HG03095 (cell line): ENCODE data around the gene EIF2B5.
"Not testable (repeated sequence)": the region's sequence is repeated elsewhere in the genome, so short reads cannot be mapped to it uniquely, and the experiment has no call there.

Experiments
- ATAC-seq: cut with Tn5 transposase; IDR thresholded peaks from one replicate; pipeline ENCODE4 v1.9.1; 2021; ENCODE audit warnings: moderate library complexity; ENCODE audit not compliant: unreplicated experiment

EIF2B5 gene

DNA sequence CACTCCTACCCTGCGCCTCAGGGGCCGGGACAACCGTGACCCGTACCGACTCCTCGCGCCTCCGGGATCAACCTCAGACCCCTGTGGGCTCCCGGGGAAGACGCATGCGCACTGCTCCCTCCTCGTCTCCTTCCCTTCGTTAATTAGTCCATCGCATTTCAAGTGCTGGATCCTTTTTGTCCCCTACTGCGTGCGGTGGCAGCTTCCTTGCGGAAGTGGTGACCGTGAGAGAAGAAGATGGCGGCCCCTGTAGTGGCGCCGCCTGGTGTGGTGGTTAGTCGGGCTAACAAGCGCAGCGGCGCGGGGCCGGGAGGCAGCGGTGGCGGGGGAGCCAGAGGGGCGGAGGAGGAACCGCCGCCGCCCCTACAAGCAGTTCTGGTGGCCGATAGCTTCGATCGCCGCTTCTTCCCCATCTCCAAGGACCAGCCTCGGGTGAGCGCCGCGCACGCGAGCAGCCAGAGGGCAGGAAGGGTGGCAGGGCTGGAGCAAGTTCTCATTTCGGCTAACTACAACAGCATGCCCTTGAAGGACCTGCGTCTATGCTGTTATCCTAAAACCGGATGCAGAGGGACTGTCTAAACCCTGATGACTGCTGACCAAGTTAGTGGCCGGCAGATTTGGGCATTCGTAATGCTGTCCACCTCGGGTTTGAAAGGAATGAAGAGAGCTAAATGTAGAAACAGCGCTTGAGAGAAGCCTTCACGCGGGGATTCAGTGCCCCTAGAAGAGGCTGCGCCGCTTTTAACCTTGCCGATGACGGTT is at the start of gene EIF2B5:
EIF2B5 (plus strand) TSS at position 210 of the 762 bp plus-strand sequence; CDS start at position 238, 28 bp downstream.
- peak; percentile 84 for ATAC-seq

DNA sequence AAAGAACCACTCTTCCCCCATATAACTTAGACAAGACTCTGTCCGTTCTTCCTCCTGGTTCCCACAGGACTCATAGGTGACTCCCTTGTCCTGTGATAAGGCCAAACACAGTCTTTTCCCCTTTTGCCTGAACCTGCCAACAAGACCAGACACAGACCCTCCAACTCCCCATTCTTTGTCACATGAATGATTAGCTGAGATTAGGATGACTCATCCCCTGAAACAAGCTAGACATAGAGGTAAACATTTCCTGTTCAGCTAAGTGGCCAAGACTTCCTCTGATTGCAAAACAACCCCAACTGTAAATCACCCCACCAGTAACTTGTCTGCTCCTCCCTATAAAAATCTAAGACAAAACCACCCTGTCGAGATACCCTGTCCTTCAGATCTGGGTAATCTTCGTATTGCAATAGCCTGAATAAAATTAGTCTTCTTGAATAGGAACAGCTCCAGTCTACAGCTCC is 49.7 kb upstream of the EIF2B5 start:
- no peak for ATAC-seq

DNA sequence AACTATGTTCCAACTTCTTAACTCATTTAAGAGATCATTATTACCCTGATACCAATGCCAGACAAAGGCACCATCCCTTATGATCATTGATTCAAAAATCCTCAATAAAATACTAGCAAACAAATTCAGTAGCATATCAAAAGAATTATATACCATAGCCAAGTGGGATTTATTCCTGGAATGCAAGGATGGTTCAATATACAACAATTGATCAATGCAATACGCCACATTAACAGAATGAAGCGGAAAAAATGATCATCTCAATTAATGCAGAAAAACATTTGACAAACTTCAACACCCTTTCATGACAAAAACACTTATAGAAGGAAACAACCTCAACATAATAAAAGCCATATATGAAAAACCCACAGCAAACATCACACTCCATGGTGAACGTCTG is 43.0 kb upstream of the EIF2B5 start:
- no peak for ATAC-seq

DNA sequence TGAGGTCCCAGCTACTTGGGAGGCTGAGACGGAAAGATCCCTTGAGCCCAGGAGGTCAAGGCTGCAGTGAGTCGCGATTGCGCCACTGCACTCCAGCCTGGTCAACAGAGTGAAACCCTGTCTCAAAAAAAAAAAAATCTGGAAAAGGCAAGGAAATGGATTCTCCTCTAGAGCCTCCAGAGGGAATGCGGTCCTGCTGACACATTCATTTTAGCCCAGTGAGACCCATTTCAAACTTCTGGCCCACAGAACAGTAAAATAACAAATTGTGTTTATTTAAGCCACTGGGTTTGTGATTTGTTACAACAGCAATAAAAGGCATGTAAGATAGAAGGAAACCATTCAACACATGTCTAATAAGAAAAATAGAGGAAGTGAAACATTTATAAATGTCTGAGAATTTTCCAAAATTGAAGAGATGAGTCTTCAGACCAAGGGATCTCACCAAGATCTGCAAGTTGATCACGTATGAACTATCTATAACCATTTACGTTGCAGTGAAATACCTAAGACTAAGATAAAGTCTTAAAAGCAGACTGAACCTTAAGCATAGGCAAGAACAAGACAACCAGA is 38.3 kb upstream of the EIF2B5 start, which contains the start of gene HTR3E:
HTR3E (plus strand) TSS at position 254 of the 573 bp plus-strand sequence. CDS start 466 bp downstream, outside the sequence.
- ATAC-seq, result no peak

DNA sequence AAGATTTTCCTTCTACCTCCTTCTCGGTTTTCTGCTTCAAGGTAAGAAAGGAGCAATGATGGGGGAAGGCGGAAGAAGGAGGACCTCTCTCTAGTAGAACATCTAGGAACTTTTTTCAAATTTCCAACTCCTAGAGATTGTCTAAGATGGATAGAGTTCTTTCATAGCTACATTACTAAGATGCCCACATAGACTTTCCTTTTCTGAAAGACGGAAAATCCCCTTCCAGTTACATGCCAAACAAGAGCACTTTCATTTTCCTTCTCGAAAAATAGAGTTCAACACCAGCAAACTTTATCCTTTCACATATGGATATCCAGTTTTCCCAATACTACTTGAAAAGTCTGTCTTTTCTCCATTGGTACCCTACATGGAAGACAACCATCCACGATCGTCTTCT is 37.6 kb upstream of the EIF2B5 start:
- no peak for ATAC-seq

DNA sequence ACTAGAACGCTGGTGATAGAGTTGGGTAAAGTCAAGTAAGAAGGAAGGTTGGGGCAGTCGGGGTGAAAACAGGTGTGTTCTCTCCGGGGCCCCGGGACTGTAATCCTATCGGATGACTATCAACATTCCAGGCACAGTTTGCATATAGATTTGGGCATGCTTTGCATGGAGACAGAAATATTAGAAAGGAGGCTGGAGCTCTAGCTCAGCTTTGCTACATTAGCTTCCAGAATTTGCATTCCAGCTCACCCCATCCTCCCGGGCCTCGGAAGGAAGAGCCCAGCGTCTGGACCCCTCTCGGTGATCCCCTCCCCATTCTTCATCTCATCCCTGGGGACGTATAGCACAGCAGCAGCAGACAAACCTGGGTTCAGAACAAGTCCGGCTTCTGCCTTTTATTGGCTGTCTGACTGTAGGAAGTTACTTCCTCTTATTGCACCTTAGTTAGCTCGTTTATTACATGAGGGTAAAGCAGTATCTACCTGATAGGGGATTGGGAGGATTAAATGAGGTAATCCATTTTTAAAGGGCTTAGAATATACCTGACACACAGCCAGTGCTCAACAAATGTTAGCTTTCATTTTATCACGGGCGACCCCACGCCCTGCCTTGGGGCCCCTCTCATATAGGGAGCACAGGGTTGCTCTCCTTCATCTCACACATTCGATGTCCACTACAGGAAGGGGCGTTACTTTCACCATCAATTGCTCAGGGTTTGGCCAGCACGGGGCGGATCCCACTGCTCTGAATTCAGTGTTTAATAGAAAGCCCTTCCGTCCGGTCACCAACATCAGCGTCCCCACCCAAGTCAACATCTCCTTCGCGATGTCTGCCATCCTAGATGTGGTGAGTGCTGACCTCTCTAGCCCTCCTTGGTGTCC is 35.1 kb upstream of the EIF2B5 start:
- no peak for ATAC-seq

DNA sequence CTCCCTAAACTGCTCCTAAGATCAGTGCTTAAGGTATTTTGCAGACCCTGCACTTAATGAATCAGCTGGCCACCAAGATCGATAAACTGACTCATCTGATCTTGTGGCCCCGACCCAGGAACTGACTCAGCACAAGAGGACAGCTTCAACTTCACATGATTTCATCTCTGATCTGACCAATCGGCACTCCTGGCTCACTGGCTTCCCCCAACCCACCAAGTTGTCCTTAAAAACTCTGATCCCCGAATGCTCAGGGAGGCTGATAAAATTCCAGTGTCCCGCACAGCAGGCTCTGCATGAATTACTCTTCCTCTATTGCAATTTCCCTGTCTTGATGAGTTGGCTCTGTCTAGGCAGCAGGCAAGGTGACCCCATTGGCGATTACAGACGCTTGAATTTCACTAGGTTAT is 24.8 kb upstream of the EIF2B5 start:
- ATAC-seq, result no peak

DNA sequence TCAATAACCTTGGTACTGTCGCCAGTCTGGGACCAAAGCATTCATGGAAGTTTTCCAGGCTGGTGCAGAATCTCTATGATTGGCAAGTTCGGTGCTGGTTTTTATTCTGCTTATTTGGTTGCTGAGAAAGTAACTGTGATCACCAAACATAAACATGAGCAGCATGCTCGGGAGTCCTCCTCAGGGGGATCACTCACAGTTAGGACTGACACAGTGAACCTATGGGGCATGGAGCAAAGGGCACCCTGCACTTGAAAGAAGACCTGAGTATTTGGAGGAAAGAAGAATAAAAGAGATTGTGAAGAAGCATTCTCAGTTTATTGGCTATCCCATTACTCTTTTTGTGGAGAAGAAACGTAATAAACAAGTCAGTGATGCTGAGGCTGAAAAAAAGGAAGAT is 19.1 kb upstream of the EIF2B5 start:
- ATAC-seq, result no peak

DNA sequence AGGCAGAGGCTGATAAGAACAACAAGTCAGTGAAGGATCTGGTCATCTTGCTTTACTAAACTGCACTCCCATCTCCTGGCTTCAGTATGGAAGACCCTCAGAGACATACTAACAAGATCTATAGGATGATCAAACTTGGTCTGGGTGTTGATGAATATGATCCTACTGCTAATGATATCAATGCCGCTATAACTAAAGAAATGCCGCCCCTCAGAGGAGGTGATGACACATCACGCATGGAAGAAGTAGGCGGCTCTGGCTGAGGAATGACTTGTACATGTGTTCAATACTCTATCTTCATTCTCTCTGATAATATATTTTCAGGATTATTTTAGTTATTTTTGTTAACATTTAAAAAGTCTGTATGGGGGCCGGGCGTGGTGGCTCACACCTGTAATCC is 17.5 kb upstream of the EIF2B5 start:
- no peak for ATAC-seq

DNA sequence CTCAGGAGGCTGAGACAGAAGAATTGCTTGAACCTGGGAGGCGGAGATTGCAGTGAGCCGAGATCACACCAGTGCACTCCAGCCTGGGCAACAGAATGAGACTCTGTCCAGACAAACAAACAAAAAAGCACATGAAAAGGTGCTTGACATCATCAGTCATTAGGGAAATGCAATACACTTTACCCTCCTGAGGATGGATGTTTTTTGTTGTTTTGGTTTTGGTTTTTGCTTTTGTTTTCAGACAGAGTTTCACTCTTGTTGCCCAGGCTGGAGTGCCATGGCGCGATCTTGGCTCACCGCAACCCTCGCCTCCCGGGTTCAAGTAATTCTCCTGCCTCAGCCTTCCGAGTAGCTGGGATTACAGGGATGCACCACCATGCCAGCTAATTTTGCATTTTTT is 14.1 kb upstream of the EIF2B5 start:
- not testable (repeated sequence) for ATAC-seq

DNA sequence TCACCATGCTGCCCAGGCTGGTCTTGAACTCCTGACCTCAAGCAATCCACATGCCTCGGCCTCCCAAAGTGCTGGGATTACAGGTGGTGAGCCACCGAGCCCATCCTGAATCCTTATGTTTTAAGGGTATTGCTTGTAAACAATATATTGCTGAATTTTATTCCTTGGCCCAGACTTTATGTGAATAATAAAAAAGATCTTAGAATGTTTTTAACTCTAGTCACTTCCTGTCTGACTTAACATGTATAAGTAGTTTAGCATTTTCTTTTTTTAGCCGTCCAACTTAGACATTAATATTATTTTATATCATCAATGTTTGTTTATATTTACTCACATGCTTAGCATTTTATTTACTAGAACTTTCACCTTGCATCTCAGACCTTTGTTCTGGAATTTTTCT is 9.2 kb upstream of the EIF2B5 start:
- ATAC-seq, result no peak

DNA sequence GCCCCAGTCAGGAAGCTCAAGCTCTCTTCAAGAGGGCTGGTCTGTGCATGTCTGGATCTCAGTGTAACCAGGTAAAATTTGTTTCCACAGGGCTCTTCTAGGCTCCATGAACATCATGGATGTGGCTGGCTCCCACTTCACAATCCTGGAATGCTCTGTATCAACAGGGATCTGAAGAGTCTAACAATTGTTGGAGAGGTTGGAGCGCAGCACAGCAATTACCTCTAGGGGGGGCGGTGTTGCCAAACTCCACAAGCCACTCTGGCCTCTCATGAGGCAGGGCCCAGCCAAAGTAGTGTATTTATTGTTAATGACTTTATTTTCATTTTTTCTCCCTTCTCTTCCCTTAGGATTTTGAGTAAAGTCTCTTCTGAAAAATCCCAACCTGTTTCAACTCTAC is 6.1 kb upstream of the EIF2B5 start:
- ATAC-seq, result no peak

DNA sequence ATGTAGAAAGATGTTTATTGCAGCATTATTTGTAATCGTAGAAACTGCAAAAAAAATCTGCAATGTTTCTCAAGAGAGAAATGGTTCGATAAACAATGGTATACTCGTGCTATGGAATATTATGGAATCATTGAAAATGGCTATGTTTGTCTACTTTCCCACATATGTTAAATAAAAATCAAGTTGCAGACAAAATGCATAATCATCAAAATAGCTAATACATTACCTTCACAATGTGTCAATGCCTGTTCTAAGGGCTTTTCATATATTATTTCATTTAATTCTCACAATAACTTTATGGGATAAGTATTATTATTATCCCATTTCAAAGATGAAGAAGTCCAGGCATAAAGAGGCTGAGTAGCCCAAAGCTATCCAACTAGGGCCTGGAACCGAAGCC is 2.2 kb upstream of the EIF2B5 start:
- ATAC-seq, result no peak

DNA sequence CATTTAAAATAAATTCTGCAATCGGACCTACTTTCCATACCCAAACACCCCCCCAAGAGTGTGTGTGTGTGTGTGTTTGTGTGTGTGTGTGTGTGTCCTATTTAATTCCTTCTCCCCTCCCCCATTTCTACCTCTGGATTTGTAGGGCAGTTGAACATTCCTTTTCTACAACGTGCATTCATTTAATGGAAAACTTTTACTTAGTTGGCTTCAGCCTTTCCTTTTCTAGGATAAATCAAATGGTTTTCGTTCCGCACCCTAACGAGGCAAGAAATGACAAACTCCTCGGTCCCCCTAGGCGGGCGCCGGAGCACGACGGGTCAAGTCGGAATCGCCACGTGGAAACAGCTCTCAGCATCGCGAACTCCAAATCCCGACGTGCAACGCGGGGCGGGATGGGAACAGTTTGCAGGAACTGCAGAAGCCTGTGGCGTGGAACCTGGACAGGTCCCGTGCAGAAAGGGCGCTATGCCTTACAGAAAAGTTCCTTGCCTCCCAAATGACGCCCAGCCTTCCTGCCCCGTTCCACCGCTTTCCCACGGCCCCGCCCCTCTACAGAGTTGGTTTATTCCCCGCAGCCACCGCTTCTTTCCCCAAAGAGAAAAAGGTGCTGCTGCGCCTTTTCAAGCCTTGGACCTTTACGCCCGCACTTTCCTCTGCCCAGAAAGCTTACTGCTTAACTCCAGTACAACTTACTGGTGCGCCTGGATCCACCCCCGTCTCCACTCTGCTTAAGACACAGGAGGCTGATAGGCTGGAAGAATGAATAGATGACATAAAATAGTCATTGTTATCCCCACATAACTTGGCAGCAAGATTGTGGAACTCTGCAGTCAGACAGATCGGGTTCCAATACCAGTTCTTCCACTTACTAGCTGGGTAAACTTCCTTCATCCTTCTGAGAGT is 1.1 kb upstream of the EIF2B5 start:
- ATAC-seq, result peak; percentile 38

DNA sequence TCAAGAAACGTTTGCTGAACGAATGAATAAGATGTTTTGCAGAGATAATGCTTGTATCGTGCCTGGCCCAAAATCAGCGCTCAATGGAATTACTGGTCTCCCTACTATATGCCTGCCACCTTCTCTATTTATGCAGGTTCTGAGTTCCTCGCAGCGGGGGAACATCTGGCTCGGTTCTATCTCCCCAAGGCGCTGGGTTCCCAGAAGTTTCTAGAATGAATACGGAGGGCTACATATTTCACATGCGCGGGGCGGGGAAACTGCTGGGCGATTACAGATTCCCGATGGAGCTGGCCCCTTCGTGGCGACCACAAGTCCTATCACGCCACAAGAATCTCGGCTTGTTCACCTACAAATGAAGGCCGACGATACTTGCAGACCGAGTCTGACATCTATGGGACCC is 411 bp upstream of the EIF2B5 start:
- ATAC-seq, result peak; percentile 6

DNA sequence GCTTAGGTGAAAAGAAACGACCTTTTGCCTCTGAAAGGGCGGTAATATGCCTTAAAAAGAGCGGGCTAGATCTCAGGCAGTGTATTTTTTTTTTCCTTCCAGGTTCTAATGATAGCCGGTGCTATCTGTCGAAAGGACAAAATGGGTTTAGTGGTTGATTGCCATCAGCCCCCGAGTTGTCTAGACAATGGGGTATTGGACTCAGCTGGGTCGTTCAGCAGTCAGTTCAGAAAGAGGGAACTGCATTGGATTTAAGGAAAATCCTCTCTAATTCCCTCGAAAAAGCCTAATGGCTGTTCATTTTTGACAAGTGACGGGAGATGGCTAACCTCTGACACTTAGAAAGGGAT is 728 bp downstream of the EIF2B5 start:
- no peak for ATAC-seq

DNA sequence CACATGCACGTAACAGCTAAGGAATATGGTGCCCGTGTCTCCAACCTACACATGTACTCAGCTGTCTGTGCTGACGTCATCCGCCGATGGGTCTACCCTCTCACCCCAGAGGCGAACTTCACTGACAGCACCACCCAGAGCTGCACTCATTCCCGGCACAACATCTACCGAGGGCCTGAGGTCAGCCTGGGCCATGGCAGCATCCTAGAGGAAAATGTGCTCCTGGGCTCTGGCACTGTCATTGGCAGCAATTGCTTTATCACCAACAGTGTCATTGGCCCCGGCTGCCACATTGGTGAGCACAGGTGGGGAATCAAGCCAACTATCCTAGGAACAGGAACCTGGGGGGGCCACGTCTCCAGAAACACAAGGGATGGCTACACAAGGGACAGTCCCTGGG is 5.3 kb downstream of the EIF2B5 start:
- ATAC-seq, result no peak

DNA sequence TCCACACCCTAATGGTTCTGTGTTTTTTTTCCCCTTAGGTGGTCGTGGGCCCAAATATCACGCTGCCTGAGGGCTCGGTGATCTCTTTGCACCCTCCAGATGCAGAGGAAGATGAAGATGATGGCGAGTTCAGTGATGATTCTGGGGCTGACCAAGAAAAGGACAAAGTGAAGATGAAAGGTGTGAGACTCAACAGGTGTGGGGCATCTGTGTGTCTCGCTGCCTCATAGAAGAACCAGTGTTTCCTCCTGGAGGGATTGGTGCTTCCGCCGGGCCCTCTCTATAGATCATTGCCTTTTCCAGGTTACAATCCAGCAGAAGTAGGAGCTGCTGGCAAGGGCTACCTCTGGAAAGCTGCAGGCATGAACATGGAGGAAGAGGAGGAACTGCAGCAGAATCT is 7.0 kb downstream of the EIF2B5 start:
- no peak for ATAC-seq

DNA sequence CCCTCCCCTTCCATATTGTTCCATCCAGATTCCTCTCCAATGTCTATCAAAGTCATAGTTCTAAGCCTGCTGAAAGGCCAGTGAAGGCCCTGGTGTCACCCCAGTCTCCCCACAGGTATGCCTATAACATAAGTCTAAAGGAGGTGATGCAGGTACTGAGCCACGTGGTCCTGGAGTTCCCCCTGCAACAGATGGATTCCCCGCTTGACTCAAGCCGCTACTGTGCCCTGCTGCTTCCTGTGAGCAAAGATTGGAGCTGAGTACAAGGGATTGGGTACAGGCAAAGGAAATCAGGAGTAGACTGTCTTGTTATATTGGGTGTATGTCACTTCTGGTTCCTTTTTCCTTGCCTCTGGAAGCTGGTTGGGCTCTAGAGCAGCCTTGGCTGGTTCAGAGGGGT is 8.2 kb downstream of the EIF2B5 start:
- ATAC-seq, result no peak

DNA sequence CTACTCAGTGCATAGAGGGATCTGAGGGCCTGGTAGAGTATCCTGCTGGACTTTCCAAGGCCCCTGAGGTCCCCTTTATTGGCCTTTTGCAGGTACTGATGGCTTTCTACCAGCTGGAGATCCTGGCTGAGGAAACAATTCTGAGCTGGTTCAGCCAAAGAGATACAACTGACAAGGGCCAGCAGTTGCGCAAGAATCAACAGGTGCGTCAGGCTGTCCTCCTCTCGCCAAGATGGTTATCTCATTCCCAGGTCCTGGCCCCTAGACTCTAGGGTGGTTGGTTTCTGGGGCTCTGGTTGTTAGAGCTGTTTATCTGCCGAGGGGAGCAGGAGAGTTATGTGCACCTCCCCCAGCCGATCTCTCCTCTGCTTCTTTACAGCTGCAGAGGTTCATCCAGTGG is 9.3 kb downstream of the EIF2B5 start:
- ATAC-seq, result no peak

DNA sequence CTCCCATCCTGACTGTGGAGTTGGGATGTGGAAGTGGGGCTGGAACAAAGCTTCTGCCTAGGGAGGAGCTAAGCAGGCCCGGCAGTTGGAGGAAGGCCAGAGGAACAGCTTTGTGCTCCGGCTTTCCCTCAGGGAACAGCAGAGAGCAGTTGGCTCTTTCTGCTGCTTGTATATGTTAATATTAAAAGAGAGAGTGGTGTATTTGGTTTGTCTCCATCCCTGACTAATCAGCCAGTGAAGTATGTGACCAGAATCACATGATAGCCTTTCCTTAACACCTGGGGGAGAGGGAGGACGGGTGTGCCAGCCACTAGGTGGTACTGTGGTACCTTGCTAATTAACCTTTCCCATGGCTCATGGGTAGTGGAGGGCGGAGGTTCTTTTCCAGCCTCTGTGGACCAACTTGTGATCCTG is 10.0 kb downstream of the EIF2B5 start:
- no peak for ATAC-seq
